Endothelial cell of umbilical vein (primary cell): Measurements from ENCODE around the gene MINK1.

Source experiments
- CTCF ChIP-seq, 2 donors: IDR thresholded peaks; 1 replicate in 1 of 2; 2 replicates in 1 of 2; pipeline ENCODE4 v1.5.1; 2011; ENCODE audit warnings: low read length in 2 of 2, mild to moderate bottlenecking in 2 of 2, moderate library complexity in 2 of 2, control low read depth in 1 of 2, inconsistent platforms in 1 of 2, low read depth in 1 of 2; ENCODE audit not compliant: insufficient read depth in 1 of 2; ENCODE audit errors: extremely low read depth in 1 of 2
- EZH2 ChIP-seq: IDR thresholded peaks from 2 replicates; pipeline ENCODE4 v1.6.1; 2012; ENCODE audit warnings: borderline replicate concordance, low read depth, mild to moderate bottlenecking, moderate library complexity, low read length, inconsistent platforms; ENCODE audit not compliant: severe bottlenecking
- POLR2A ChIP-seq: IDR thresholded peaks from 2 replicates; pipeline ENCODE4 v1.6.1; 2012; ENCODE audit warnings: low read depth, mild to moderate bottlenecking, control low read depth, low read length
- POLR2AphosphoS5 ChIP-seq: IDR thresholded peaks from 2 replicates; pipeline ENCODE4 v1.6.1; 2012; ENCODE audit warnings: low read depth, mild to moderate bottlenecking, control low read depth, low read length, moderate library complexity; ENCODE audit not compliant: insufficient read depth

- no peak for TF ChIP-seq CTCF (IDR thresholded peaks at IDR 0.05; ENCODE audit: extremely low read depth in 1 of 2, insufficient read depth in 1 of 2, low read depth in 1 of 2, low read length in 2 of 2)
- TF ChIP-seq POLR2A, result no peak
- no peak for TF ChIP-seq EZH2
- TF ChIP-seq POLR2AphosphoS5, result no peak
These were observed 63.4 kb downstream of the MINK1 start for GRCh38 chr17:4896332-4897197.
